ENCODE measurements around the gene HSPBAP1. TPM values are rescaled to one million over a fixed set of nuclear protein-coding genes. Genes with fewer than 3 reads are reported as not detected.

The HSPBAP1 gene
- total and polyA plus RNA-seq, 11 donors: 2.6 to 6.4 (median 3.7) TPM

GRCh38 chr3:122785231-122785630 lies 8.4 kb downstream of the HSPBAP1 start:
- H3K4me3 ChIP-seq: no peak overlapping the region
- H3K4me1 ChIP-seq: peaks cover 0 to 24% (median 0%) of the 10 kb centered on the region in 12 donors
- no peak overlapping the region for H3K27ac ChIP-seq
- ATAC-seq (no peak), DNase-seq (no peak)
- no peaks in the 10 kb centered on the region for H3K27me3 ChIP-seq
- intact Hi-C loops (cut with DNase I): no loop called here
- WGBS, 4 donors: 71 to 93% (median 85%) methylated on average over 1 of the region's 1 CpG
- H3K9me3 ChIP-seq: no peaks in the 10 kb centered on the region
- TF ChIP-seq CTCF (IDR thresholded peaks at IDR 0.05) (no peak), POLR2A (IDR thresholded peaks at IDR 0.05) (no peak)
- peaks cover 0 to 12% (median 0%) of the 10 kb centered on the region in 9 donors for H3K36me3 ChIP-seq

- Histone ChIP-seq H3K27me3 (no peaks in the 10 kb centered on the region), H3K27ac (no peak overlapping the region), H3K4me1 (peaks cover 0 to 16% (median 0%) of the 10 kb centered on the region in 12 donors), H3K9me3 (no peaks in the 10 kb centered on the region), H3K36me3 (peaks cover 0 to 12% (median 0%) of the 10 kb centered on the region in 9 donors), H3K4me3 (no peak overlapping the region)
- no peak for ATAC-seq
- intact Hi-C loops (cut with DNase I): no loop called here
- no peak for DNase-seq
- TF ChIP-seq CTCF (IDR thresholded peaks at IDR 0.05) (no peak), POLR2A (IDR thresholded peaks at IDR 0.05) (no peak)
- WGBS, 4 donors: 89 to 97% (median 93%) methylated on average over 1 of the region's 1 CpG
These were observed 9.2 kb downstream of the HSPBAP1 start for GRCh38 chr3:122784436-122784835.

- Histone ChIP-seq H3K4me3 (no peak overlapping the region), H3K27ac (no peak overlapping the region), H3K27me3 (no peaks in the 10 kb centered on the region), H3K9me3 (no peaks in the 10 kb centered on the region), H3K4me1 (no peaks in the 10 kb centered on the region), H3K36me3 (peaks cover 0 to 12% (median 0%) of the 10 kb centered on the region in 9 donors)
- TF ChIP-seq POLR2A (IDR thresholded peaks at IDR 0.05) (no peak), CTCF (IDR thresholded peaks at IDR 0.05) (no peak)
- intact Hi-C loops (cut with DNase I): no loop called here
- DNase-seq (no peak), ATAC-seq (no peak)
- WGBS, 4 donors: 95 to 100% (median 98%) methylated on average over 1 of the region's 1 CpG
These were observed 10.8 kb downstream of the HSPBAP1 start for GRCh38 chr3:122782804-122783203.

- intact Hi-C loops (cut with DNase I): no loop called here
- WGBS, 4 donors: 78 to 82% (median 81%) methylated on average over 3 of the region's 3 CpGs
- ATAC-seq (no peak), DNase-seq (no peak)
- Histone ChIP-seq H3K9me3 (no peaks in the 10 kb centered on the region), H3K36me3 (peaks cover 0 to 13% (median 0%) of the 10 kb centered on the region in 9 donors), H3K4me3 (no peak overlapping the region), H3K4me1 (peaks cover 0 to 6% (median 0%) of the 10 kb centered on the region in 12 donors), H3K27ac (no peak overlapping the region), H3K27me3 (no peaks in the 10 kb centered on the region)
- TF ChIP-seq POLR2A (IDR thresholded peaks at IDR 0.05) (no peak), CTCF (IDR thresholded peaks at IDR 0.05) (no peak)
These were observed 16.1 kb downstream of the HSPBAP1 start for GRCh38 chr3:122777563-122777962.

Data from heart left ventricle (tissue), 16 donors.